GM21619 (cell line): Measurements from ENCODE around the gene MYO3B.
"Not testable (repeated sequence)": the region's sequence is repeated elsewhere in the genome, so short reads cannot be mapped to it uniquely, and the experiment has no call there.

ENCODE experiments used
- ATAC-seq: cut with Tn5 transposase; IDR thresholded peaks from one replicate; pipeline ENCODE4 v1.9.1; 2021; ENCODE audit not compliant: unreplicated experiment

The MYO3B gene

GRCh38 chr2:170255971-170256370 lies 78.0 kb downstream of the MYO3B start:
- ATAC-seq, result no peak

DNA sequence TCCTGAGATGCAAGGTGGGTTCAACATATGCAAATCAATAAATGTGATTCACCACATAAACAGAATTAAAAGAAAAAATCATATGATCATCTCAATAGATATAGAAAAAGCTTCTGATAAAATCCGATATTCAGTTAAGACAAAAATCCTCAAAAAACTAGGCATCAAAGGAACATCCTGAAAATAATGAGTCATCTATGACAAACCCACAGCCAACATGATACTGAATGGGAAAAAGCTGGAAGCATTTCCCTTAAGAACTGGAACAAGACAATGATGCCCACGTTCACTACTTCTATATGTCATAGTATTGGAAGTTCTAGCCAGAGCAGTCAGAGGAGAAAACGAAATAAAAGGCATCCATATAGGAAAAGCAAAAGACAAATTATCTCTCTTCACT lies 80.4 kb downstream of the MYO3B start:
- ATAC-seq, result no peak

DNA sequence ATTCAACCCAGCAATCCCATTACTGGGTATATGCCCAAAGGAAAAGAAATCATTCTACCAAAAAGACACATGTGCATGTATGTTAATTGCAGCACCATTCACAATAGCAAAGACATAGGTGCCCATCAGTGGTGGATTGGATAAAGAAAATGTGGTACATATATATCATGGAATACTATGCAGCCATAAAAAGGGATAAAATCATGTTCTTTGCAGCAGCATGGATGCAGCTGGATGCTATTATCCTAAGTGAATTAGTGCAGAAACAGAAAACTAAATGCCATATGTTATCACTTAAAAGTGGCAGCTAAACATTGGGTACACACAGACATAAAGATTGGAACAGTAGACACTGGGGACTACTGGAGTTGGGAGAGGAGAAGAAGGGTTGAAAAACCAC lies 82.2 kb downstream of the MYO3B start:
- ATAC-seq, result no peak

GRCh38 chr2:170261566-170261965 lies 83.6 kb downstream of the MYO3B start:
- ATAC-seq, result no peak

- ATAC-seq, result no peak
Observed at GRCh38 chr2:170262343-170262742, 84.4 kb downstream of the MYO3B start.

DNA sequence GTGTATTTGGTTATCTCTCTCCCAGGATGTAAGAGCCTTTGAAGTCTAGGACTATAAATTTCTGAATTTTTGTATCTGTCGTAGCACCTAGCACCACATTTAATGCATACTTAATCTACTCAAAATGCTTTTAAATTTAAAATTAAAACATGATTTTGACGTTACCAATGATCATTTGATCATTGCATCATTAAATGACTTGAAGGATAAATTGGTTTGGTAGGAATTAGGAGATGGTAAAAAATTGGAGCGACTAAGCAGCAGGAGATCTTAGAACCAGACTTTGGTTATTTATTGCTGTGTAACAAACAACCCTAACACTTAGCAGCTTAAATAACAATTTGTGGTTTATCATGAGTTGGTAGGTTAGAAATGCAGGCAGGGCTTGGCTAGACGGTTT lies 84.9 kb downstream of the MYO3B start:
- no peak for ATAC-seq

DNA sequence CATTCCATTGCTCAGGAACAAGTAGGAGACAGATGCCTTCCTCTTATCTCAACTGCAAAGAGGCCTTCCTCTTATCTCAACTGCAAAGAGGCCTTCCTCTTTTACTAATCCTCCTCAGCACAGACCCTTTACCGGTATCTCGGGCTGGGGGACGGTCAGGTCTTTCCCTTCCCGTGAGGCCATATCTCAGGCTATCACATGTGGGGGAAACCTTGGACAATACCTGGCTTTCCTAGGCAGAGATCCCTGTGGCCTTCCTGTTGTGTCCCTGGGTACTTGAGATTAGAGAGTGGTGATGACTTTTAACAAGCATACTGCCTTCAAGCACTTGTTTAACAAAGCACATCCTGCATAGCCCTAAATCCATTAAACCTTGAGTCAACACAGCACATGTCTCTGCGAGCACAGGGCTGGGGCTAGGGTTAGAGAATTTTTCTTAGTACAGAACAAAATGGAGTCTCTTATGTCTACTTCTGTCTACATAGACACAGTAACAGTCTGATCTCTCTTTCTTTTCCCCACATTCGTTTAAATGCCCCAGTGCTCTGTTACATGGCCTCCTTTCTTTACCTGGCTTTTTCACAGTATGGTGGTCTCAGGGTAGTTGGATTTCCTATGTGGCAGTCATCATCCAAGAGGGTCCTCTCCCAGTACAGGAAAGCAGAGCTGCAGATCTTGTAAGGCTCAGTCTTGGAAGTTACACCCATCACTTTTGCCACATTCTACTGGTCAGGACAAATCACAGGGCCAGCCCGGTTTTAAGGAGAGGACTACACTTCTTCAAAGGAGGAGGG lies 86.0 kb downstream of the MYO3B start:
- not testable (repeated sequence) for ATAC-seq

DNA sequence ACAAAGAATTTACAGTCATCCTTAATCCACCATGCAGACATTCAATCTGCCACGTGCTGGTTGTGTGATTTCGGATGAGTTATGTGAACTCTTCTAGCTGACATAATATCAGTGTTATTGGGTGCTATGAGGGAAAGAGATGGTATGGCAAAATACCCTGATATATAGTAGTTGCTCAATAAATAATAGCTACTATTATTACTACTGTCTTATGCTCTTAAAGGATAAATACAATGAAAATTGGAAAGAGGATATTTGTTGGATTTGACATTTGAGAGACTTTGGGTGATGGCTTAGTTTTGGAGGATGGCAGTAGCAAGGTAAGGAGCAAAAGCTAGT lies 86.5 kb downstream of the MYO3B start:
- ATAC-seq, result no peak

DNA sequence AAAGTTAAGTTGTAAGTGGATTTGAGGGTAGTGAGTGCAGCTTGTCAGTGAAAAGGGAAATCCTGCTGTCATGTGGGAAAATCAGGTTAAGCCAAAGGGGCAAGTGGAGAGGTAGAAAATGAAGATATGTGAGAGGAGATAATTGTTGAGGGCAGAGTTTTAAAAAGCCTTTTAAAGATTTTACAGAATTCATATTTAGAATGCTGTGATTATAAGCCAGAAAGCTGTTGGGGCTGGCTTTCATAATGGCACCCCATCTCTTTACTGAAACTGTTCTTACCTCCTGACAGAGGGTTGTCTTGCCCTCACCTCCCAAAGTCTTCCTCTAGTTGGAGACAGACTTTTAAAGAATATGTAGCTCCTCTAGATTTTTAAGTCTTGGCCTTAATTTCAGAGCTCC lies 86.9 kb downstream of the MYO3B start:
- ATAC-seq, result no peak

DNA sequence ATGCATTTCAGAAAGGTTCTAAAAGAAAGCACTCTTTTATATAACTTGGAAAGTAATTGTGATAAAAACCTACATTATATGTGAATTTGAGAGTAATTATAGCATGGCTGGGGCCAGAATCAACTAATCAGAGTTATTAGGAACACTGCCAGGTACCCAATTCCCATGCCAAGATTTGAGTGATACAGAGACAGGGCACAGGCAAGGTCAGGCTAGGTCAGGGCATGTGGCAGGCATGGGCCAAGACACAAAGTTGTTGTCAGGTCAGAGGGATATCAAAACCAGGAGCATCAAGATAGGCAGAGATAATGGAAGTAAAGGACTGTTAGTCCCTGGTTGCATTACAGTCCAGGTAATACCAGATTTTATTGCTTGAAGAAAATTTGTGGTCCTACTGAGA lies 87.4 kb downstream of the MYO3B start:
- ATAC-seq, result no peak

DNA sequence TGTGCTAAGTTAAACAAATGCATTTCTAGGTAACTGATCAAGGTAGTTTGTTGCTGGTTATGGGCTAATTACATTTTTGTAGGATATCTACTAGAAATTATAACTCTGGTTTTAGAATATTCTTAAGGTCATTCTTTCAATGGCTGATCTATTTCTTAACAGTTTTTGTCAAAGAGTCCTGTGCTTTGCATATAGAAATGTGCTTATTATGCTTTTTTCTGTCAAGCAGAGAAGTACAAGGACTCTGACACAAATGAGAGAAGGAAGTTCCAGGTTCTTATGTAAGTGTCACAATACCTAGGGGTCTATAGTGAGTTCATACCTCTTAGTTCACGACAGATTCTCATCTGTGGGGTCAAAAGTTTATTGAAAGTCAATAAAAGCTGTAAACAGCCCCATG lies 88.4 kb downstream of the MYO3B start:
- no peak for ATAC-seq

DNA sequence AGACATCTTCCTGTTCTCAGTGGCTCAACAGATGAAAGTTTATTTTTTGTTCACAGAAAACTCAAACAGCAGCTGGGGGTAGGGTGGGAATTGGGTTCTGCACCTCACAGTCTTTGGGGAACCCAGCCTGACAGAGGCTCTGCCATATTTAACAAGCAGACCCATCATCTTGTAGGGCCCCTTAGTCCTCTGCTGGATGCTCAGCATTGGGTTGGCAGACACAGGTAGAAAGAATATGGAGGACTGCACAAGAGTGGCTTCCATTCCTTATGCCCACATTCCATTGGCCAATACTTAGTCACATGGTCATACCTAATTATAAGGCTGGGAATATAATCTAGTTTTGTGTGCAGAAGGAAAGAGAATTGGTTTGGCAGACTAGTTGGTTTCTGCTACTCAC lies 89.1 kb downstream of the MYO3B start:
- no peak for ATAC-seq

GRCh38 chr2:170270278-170270864 lies 92.4 kb downstream of the MYO3B start:
- no peak for ATAC-seq

GRCh38 chr2:170271340-170271739 lies 93.4 kb downstream of the MYO3B start:
- no peak for ATAC-seq

DNA sequence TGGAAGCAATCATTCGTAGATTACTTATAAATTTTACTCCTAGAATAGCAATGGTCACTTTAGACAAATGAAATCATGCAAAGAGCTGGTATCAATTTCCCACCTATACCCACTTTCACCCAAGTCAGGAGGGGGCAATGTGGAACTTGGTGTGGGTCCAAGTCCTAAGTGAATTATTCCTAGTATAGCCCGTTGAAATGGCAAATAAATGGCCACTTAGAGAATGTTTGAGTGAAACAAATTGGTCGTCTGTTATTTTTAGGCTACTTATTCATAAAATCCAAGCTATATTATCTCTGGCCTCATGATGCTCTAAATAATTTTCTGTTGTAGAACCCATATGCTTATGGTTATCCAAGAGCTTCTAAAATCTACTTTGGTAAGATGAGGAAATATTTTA lies 98.1 kb downstream of the MYO3B start:
- no peak for ATAC-seq

GRCh38 chr2:170276925-170277629 lies 99.1 kb downstream of the MYO3B start:
- no peak for ATAC-seq

DNA sequence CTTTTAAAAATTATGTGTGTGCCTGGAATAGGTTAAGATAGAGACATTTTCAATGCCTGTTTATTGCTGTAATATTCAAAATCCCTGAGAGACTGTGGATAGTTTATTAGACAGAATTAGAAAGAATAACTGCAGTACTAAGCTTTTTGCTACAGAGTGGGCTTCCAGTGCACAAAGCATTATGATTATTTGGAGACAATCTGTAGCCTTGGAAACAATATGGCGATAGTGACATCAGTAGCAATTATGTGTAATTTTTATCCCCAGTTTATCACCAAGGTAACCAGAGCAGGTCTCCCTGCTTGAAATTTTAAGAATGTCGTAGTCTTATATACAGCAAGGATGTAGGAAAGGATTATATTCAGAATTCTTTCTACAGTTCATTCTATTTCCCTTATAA lies 100.0 kb downstream of the MYO3B start:
- no peak for ATAC-seq

DNA sequence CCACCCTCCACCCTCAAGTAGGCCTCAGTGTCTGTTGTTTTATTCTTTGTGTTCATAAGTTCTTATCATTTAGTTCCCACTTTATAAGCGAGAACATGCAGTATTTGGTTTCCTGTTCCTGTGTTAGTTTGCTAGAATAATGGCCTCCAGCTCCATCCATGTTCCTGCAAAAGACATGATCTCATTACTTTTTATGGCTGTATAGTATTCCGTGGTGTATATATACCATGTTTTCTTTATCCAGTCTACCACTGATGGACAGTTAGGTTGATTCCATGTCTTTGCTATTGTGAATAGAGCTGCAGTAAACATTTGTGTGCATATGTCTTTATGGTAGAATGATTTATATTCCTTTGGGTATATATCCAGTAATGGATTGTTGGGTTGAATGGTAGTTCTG lies 101.7 kb downstream of the MYO3B start:
- not testable (repeated sequence) for ATAC-seq

DNA sequence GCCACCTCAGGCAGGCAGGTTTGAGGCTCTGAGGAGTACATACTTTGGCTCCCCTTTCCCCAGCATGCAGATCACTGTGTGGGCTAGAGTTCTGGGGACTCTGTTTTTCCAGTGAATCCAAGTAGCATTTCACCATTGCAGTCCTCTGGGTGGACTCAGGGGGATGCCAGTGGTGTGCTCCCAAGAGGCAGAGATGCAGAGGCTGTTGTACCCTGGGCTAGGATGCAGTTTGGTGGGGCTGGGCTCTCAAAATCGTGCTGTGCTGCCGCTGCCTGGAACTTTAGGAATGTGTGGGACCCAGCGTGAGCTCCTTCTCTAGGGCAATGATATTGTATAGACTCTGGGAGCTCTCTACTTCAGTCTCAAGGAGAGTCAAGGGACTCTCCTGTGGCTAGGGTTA lies 104.9 kb downstream of the MYO3B start:
- ATAC-seq, result no peak

- ATAC-seq, result no peak
Observed at GRCh38 chr2:170284205-170284604, 106.3 kb downstream of the MYO3B start.

GRCh38 chr2:170288859-170289258 lies 110.9 kb downstream of the MYO3B start:
- no peak for ATAC-seq

DNA sequence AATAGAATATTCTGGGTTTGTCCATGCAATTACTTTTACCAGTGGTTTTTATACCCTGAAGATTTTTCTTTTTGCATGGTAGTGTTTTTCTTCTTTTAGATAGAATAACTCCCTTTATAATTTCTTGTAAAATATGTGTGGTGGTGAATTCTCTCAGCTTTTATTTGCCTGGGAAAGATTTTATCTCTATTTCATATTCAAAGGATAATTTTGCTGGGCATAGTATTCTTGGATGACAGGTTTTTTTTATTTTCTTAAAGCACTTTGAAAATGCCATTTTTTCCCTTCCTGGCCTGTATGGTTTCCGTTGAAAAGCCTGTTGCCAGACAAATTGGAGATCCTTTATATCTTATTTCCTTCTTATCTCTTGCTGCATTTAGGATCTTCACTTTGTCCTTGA lies 113.5 kb downstream of the MYO3B start:
- ATAC-seq, result no peak
